HL-60/S4 treated with retinoic acid at 250 ng/mL for 4 days and 3 days (cell line): ENCODE measurements around the gene CSRP3.

Experiments
- in situ Hi-C: fragments of 300-500 bp; cut with MboI; formaldehyde crosslinking; loops from 2 replicates; pipeline ENCODE4 v1.7.0; 2022; ENCODE audit warnings: low sequenced_read_pairs

Gene CSRP3

GRCh38 chr11:19201737-19202605 is at the start of gene CSRP3:
Gene CSRP3 (minus strand): TSS chr11:19201983. CDS start chr11:19192448, 9,535 bp downstream.
- in situ Hi-C loops: no loop called here

DNA sequence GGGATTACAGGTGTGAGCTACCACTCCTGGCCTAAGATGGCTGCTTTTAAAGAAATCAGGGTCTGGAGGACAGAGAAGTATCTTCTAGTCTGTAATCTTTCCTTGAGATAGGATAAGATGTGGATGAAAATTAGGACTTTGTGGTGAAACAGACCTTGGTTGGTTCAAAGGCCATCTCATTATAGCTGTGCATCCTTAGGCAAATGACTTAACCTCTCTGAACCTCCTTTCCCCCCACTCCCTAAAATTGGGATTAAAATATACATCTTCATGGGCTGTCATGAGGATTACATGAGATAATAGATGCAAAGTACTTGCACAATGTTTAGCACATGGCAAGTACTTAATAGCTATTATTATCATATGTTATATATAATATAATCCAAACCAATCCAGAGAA is 49.8 kb upstream of the CSRP3 start:
- in situ Hi-C loops: no loop called here

DNA sequence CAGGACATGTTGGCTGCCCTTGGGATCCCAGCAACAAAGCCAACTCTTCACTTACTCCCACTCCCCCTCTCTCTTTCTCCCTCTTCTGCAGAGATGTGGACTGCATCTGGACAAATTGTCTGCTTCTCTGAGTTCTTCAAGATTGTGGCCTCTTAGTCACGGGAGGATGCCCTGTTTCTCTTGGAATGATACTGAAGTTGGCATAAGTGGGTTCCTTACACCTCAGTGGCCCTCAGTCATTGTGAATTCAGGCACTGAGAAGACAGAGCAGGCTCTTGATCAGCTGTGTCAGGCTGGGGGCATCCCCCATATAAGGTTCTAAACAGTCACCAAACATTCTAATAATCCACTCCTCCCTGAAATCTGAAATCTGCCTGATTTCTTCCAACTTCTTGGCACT is 45.0 kb upstream of the CSRP3 start:
- in situ Hi-C loops: no loop called here

GRCh38 chr11:19245351-19245750 is 43.6 kb upstream of the CSRP3 start:
- in situ Hi-C loops: no loop called here

- in situ Hi-C loops: no loop called here
Measured at GRCh38 chr11:19244621-19245020, 42.8 kb upstream of the CSRP3 start.

DNA sequence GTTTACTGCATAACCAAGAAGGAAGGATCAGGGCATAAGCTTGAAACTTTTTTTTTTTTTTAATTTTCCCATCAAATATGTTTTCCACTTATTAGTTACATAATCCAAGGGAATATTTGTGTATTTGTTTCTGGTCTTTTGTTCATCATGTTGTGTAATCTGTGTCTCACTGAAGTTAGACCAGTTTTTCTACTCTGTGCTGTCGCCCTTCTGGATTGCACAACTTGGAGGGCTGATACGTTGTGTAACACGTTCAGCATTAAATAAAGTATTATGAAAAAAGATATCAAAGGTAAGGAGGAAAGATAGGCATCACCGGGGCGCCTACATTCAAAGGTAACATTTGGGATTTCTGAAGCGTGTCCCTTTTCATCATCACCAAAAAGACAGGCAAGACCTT is 42.3 kb upstream of the CSRP3 start:
- in situ Hi-C loops: no loop called here

- in situ Hi-C loops: no loop called here
Measured at GRCh38 chr11:19243613-19244012, 41.8 kb upstream of the CSRP3 start.

GRCh38 chr11:19243143-19243542 is 41.4 kb upstream of the CSRP3 start:
- in situ Hi-C loops: no loop called here

- in situ Hi-C loops: no loop called here
Measured at GRCh38 chr11:19242179-19242932, 40.6 kb upstream of the CSRP3 start.

GRCh38 chr11:19241260-19242178 is 39.7 kb upstream of the CSRP3 start:
- in situ Hi-C loops: no loop called here

GRCh38 chr11:19240420-19241259 is 38.9 kb upstream of the CSRP3 start, which contains the start of gene E2F8:
Gene E2F8 (minus strand): TSS chr11:19240945. CDS start chr11:19240121, 824 bp downstream.
- in situ Hi-C loops: no loop called here

GRCh38 chr11:19239039-19239438 is 37.3 kb upstream of the CSRP3 start:
- in situ Hi-C loops: no loop called here

DNA sequence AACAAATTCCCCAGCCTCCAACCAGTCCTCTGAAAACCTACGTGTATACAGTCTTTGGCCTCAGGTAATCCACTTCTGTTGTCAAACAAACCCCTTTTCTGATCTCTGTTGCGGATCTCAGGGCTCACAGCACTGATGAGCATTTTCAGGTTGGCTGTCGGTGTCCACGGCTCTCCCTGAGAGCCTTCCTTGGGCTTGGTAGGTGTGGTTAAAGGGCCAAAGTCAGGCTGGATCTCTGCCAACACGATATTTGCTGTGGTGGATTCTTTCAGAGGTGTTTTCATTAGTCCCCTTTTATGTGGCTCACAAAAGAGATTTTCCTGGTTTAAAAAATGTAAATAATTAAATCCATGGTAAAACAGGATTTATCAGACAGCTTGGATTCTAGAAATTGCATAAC is 36.0 kb upstream of the CSRP3 start:
- in situ Hi-C loops: no loop called here

GRCh38 chr11:19237381-19237780 is 35.6 kb upstream of the CSRP3 start:
- in situ Hi-C loops: no loop called here

DNA sequence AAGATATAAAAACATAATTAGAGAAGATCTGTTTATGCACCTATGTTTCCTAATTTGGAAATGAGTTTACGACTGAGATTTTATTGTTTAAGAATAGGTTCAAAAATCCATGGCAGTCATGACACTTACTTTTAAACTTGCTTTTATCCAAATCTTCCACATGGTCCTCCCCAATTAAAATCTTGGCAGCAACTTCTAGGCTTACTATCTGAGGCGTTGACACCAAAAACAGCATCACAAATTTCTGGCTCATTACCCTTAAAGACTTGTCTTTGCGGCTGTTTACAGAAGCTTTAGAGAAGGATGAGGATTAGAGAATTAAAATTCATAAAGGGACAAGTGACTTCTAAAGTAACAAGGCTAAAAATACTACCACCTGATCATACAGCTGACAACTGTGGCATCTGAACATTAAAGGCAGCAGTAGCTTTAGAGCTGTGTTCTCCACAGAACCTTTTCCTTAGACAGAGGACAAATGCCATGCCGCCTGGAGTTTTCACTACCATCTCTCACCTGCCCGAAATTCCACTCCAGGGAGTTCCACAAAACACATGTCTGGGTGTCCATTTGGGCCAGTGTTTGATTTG is 32.5 kb upstream of the CSRP3 start:
- in situ Hi-C loops: no loop called here

DNA sequence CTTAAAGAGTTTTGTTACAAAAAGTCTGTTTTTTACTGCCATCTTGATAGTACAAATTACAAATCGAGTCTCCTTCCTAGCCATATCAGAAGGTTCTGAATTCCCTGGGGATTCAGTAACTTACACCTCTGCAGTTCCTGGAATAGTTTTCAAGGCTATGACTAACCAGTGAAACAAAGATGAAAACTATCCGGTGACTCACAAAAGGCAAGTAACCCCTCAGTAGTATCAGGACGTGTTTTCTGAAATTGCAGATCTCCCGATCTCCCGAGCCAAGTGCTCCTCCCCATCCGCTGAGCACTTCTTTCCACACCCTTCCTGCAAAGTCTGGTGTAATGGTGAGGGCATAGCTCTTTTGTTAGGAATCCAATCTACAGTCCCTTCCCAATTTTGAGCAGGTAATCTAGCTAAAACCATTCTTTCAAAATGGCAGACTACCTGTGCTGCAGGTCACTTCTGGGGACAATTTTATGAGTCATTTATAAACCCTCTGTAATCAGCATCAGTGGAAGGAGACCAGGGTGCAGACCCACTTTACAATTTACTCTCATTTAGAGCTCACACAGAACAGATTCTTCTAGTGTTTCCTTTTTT is 31.2 kb upstream of the CSRP3 start:
- in situ Hi-C loops: no loop called here

- in situ Hi-C loops: no loop called here
Measured at GRCh38 chr11:19229671-19230070, 27.9 kb upstream of the CSRP3 start.

DNA sequence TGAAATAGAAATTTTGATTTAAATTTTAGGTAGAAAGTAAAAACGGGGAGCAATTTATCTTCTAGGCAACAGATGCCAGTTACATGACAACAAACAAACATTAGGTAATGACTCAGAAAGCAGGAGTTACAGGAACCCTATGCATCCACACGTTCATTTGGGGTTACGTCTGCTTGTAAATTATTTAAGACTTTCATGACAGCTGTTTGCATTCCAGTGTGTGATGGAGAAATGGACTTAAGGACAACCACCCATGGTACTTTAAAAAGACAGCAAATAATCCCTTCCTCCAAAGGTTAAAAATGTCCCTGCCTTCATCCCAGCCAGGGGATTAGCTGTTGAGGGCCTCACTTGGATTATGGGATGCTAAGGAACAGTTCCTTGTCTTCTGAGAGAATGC is 27.2 kb upstream of the CSRP3 start:
- in situ Hi-C loops: no loop called here
